Renal pelvis (tissue), 4 donors: ENCODE data around the gene NCOA5. TPM values are rescaled to one million over a fixed set of nuclear protein-coding genes. Genes with fewer than 3 reads are reported as not detected.
"Not testable (repeated sequence)": the region's sequence is repeated elsewhere in the genome, so short reads cannot be mapped to it uniquely, and the experiment has no call there.

Experiments
- DNase-seq: peaks from one replicate; pipeline ENCODE4 v3.0.0-alpha.2; 2013
- polyA plus RNA-seq, 3 donors: library from polyadenylated mRNA; unstranded; fragments of 120-200 nt; gene quantifications; one replicate each; pipeline ENCODE4 v1.2.1, GENCODE V29; 2013; ENCODE audit not compliant: insufficient read length in 3 of 3

The NCOA5 gene
- polyA plus RNA-seq, 3 donors: 60.7 to 62.7 (median 60.8) TPM

- not testable (repeated sequence) for DNase-seq
These were observed 10.7 kb upstream of the NCOA5 start for GRCh38 chr20:46100444-46100843.

DNA sequence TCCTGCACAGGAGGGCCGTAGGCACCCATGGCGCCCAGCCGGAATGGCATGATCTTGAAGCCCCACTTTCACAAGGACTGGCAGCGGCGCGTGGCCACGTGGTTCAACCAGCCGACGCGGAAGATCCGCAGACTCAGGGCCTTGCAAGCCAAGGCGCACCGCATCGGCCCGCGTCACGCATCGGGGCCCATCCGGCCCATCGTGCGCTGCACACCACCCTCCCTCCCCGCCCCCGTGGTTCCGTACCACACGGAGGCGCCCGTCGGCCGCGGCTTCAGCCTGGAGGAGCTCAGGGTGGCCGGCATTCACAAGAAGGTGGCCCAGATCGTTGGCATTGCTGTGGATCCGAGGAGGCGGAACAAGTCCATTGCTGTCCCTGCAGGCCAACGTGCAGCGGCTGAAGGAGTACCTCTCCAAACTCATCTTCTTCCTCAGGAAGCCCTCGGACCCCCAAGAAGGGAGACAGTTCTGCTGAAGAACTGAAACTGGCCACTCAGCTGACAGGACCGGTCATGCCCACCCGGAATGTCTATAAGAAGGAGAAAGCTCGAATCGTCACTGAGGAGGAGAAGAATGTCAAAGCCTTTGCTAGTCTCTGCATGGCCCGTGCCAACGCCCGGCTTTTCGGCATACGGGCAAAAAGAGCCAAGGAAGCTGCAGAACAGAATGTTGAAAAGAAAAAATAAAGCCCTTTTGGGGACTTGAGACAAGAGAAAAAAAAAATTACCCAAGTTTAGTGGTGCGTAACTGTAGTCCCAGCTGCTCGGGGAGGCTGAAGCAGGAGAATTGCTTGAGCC, 9.9 kb upstream of the NCOA5 start:
- no peak for DNase-seq

- no peak for DNase-seq
These were observed 3.8 kb upstream of the NCOA5 start for GRCh38 chr20:46093531-46093930.

DNA sequence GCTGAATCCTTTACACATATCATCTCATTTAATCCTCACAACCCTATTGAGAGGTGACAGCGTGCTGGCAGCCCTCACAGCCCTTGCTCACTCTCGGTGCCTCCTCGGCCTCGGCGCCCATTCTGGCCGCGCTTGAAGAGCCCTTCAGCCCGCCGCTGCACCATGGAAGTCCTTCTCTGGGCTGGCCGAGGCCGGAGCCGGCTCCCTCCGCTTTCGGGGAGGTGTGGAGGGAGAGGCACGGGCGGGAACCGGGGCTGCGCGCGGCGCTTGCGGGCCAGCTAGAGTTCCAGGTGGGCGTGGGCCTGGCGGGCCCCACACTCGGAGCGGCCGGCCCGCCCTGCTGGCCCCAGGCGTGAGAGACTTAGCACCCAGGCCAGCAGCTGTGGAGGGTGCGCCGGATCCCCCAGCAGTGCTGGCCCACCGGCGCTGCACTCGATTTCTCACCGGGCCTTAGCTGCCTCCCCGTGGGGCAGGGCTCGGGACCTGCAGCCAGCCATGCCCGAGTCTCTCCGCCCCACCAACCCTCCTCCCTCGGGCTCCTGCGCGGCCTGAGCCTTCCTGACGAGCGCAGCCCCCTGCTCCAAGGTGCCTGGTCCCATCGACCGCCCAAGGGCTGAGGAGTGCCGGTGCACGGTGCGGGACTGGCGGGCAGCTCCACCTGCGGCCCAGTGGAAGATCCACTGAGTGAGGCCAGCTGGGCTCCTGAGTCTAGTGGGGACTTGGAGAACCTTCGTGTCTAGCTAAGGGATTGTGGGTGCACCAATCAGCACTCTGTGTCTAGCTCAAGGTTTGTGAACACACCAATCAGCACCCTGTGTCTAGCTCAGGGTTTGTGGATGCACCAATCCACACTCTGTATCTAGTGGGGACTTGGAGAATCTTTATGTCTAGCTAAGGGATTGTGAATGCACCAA, 2.1 kb upstream of the NCOA5 start:
- DNase-seq: not testable (repeated sequence)

DNA sequence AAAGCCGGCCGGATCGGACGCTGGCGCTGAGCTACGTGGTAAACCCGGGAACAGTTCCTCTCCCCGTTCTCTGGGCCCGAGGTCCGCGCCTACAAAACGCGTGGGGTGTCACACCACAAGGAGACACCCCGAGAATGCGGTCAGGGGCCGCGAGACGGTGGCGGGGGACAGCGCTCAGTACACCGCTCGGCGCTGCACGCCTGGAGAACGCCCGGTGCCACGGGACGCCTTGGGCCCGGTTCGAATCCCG, 670 bp downstream of the NCOA5 start:
- DNase-seq: no peak

GRCh38 chr20:46088409-46089166, 1.2 kb downstream of the NCOA5 start:
- peak; percentile 15 for DNase-seq

- no peak for DNase-seq
These were observed 2.6 kb downstream of the NCOA5 start for GRCh38 chr20:46087161-46087560.

DNA sequence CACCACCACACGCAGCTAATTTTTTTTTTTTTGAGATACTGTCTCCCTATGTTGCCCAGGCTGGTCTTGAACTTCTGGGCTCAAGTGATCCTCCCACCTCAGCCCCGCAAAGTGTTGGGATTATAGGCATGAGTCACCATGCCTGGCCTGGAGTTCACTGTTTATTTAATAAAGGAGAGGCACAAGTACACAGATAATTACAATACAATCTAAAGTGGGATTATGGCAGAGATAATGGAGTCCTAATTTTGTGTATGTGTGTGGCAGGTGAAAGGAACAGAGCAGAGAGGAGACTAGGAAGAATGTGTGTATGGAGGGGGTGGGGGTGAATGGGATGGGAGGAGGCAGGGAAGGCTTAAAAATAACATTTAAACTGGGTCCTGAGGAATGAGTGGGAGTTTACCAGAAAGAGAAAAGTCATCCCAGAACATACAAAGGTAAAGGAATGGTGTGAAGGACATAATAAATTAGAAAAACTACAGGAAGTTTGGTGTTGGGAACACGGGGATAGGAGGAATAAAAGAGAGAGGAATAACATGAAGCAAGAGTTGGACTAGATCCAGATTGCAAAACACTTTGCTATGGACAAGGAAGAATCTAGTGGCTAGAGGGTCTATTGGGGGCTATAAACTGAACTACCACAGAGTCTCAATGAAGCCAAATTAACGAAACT, 4.4 kb downstream of the NCOA5 start:
- no peak for DNase-seq

- DNase-seq: no peak
These were observed 5.0 kb downstream of the NCOA5 start for GRCh38 chr20:46084805-46085178.

DNA sequence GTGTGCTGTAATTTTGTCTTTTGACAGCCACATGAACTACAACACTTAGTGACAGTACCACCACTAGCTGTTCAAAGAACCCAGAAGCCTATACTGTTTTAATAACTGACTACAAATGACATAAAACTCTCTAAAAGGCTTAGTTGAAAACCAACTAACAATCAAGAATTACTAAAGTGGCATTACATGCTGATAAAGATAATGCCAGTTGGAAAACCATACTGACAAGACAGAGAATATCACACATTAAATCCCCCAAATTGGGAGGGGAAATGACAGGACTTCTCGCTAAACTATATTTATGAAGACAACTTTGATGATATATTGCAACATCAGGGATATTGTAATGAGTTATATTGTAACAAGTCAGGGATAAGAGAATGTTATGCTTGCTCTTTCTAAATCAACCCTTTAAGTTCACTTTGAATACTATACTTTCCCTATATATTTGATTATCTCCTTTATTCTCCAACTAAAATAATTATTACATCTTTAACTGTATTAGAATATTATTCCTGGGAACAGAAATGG, 6.2 kb downstream of the NCOA5 start:
- DNase-seq: no peak

DNA sequence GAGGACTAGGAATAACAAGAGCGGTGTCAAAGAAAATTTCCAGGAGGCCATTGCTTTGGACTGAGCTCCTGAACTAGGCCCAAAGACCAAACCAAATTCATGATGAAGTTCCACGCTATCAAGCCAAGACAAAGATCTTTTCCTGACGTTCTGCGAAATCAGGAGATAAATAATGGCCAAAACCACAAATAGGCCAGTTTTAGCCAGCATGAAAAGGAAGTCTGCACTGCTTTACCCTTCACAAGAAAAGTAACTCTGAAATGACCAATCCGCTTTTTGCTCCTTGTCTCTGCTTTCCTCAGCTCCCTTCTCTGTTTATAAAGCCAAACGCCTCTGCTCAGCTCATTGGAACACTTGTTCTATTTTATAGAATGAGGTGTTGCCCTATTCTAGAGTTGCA, 6.7 kb downstream of the NCOA5 start:
- DNase-seq: no peak

DNA sequence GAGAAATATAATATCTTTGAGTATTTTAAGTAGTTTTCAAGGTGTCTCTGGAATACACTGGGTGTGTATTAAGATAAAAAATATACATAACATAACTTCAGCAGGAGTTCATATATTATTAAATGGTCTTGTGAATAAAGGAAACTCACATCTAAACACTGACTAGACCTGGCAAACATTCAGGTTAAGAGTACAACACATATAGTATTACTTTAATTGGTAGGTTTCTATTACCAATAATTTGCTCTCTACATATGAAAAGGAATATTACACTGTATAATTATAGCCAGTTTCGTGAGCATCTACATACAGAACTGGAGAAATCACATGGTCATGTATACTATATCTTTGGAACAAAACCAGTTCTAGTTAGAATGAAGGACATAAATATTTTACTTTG, 8.7 kb downstream of the NCOA5 start:
- no peak for DNase-seq

DNA sequence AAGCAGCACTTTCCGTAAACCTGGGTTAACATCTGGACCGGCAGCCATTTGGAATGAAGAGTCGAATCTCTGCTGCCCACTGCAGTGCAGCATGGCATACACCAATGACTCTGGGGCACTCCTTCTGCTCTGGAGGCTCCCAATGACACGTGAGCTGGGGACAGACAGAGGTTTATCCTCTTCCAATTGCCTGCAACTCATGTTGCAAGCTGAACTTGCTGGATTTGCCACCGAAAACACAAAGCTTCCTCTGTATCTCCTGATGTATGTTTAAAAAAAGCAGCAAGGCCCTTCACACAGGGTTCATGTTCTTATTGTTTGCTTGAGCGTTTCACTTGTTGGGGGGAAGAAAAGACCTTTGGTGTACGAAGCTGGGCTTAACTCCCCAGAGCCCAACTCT, 10.8 kb downstream of the NCOA5 start:
- no peak for DNase-seq

DNA sequence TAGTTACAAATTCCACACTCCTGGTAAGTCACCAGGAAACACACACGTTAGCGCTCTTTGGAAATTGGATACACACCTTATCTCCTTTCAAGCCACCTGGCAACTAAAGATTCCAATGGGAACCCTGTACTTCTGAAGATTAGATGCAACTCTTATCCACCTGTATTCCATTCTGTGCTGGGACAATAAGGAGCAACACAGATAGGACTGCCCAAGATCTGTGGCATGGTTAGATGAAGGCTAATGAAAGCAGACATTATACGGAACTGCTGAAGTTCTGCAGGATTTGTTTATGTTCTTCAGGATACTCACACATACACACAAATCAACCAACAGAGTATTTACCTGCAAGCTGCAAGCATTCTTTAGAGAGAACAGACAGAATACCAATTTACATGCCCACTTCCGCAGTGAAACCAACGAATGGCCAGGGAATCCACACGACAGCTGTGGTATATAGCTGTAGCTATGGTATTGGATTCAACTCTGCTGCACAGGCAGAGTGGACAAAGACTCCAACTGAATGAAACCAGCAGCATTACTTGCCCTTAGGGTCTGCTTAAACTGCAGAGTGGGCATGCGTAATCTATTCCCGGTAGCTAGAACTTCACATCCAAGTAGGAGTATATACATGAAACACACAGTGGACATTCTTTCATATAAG, 12.0 kb downstream of the NCOA5 start:
- no peak for DNase-seq

DNA sequence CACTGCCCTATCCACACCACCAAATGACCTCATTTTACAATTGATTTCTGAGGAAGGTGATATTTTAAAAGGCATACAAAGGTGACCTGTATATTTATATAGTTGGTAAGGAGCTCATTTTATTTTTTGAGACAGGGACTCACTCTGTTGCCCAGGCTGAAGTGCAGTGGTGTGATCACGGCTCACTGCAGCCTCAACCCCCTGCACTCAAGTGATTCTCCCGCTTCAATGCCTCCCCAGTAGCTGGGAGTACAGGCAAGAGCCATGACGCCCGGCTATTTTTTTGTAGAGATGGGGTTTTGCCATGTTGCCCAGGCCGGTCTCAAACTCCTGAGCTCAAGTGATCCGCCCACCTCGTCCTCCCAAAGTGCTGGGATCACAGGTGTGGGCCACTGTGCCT, 13.0 kb downstream of the NCOA5 start:
- no peak for DNase-seq

DNA sequence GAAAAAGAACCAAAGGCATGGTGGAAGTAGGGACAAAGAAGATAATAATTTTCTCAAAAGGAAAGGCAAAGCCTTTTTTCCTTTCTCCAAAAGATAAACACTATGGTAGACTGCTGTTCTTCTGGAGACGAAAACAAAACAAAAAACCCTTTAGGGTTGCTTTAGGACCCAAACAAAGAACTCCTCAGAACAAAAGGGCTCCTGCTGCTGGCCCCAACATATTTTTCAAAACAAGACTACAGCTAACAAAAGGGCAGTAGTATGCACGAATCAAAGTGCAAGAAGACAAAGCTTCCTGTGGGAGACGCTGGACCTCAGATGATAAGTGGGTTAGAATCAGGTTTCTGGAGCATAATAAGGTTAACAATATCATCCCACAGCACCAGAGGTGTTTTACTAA, 15.8 kb downstream of the NCOA5 start:
- no peak for DNase-seq

DNA sequence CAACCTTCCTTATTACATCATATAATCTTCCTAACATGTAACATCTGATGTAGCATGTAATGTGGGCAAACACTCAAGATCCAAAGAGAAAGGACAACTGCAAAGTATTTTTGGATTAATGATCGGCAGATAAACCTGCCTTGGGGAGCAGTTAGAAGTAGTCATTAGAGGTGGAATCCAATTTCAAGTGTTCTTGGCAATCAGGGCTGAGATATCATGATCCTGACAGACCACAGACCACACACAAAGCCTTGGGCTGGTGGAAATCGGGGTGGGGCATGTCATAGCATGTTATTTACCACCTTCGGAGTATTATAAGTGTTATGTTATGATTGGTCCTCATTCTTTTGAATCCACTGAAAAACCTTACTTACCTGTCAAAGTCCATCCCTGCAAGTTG, 16.3 kb downstream of the NCOA5 start:
- DNase-seq: no peak

DNA sequence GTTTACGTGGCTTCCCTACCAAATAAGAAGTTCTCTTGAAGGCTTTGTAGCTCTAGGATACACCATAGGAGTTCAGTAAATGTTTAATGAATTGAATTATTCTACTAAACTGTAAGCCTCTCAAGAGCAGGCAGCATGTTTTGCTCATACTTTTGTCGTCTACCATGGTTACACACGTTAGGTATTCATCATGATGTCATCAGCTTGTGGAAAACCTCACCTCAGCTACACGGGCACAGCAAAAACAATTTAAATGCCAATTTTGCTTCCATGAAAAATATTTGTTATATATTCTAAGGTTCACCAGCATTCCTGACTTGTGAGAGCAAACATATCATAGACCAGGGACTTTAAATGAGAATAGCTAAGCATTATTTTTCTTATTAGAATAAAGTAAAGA, 16.7 kb downstream of the NCOA5 start:
- no peak for DNase-seq

- no peak for DNase-seq
These were observed 18.2 kb downstream of the NCOA5 start for GRCh38 chr20:46071573-46071972.

DNA sequence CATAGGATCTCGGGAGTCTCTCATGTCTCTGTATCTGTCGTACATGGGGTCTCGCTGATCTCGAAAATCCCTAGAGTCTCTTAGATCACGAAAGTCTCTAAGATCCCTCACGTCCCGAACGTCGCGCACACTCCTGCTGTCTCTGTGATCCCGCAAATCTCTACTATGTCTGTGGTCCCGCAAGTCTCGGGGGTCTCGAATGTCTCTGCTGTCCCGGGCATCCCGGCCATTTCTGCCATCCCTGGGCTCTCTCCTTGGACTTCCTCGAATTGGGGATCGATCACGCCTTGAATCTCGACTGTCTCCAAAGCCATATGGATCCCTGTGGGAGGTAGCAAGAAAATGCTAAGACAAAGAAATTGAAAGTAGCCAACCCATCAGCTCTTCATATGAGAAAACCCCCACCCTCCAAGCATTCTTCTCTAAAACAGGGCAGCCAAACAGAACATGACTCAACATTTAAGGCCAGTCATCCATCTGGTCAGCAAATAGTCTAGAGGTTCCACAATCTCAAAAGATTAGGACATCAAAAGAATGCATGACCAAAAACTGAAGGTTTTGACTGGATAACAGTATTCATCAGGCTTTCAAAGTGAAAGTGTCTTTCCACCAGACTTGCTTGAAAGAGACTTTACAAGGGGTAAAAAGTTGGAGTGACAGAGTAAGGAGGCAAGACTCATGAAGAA, 19.4 kb downstream of the NCOA5 start:
- DNase-seq: no peak

DNA sequence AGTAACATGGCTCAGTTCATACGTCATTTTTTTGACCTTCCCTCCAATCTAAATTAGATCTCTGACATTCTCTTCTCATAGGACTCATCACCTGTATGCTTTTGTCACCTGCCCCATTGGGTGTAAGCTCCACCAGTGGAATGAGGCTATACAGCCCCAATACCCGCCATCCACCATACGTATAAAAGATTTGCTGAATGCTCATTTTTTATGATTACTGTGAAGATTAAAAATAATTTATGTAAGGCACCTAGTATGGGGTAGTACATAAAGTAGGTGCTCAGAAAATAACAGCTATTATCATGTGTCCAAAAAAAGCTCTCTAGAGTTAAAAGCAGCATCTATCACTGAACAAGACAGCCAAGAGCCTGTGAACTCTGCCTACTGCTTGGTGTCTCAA, 24.1 kb downstream of the NCOA5 start:
- no peak for DNase-seq
